HCT116 (cell line): Measurements from ENCODE around the gene TLR1.
"Not testable (repeated sequence)": the region's sequence is repeated elsewhere in the genome, so short reads cannot be mapped to it uniquely, and the experiment has no call there.

Experiments
- CTCF ChIP-seq, 3 experiments: fragments of 200-600 bp in 1 of 3; sonication (generic) in 1 of 3; IDR thresholded peaks in 2 of 3; conservative IDR thresholded peaks in 1 of 3; 2 replicates each; pipeline ENCODE4 v1.5.1; 2012 to 2017; ENCODE audit warnings: low read depth in 2 of 3, low read length in 2 of 3, antibody characterized with exemption in 1 of 3, borderline replicate concordance in 1 of 3, control low read depth in 1 of 3, mild to moderate bottlenecking in 1 of 3, mixed read lengths in 1 of 3, mixed run types in 1 of 3, moderate library complexity in 1 of 3; ENCODE audit not compliant: insufficient read depth in 1 of 3
- POLR2A ChIP-seq: IDR thresholded peaks from 2 replicates; pipeline ENCODE4 v1.7.0; 2011; ENCODE audit warnings: borderline replicate concordance; ENCODE audit not compliant: insufficient read depth, insufficient read length; ENCODE audit errors: extremely low read depth
- POLR2AphosphoS5 ChIP-seq: IDR thresholded peaks from 2 replicates; pipeline ENCODE4 v1.6.1; 2011; ENCODE audit warnings: mild to moderate bottlenecking, low read depth, low read length, moderate library complexity
- TF ChIP-seq, protein P1 (sequence below): IDR thresholded peaks from 2 replicates; pipeline ENCODE4 v1.6.1; 2012; ENCODE audit warnings: low read depth

- TF ChIP-seq, protein P1, sequence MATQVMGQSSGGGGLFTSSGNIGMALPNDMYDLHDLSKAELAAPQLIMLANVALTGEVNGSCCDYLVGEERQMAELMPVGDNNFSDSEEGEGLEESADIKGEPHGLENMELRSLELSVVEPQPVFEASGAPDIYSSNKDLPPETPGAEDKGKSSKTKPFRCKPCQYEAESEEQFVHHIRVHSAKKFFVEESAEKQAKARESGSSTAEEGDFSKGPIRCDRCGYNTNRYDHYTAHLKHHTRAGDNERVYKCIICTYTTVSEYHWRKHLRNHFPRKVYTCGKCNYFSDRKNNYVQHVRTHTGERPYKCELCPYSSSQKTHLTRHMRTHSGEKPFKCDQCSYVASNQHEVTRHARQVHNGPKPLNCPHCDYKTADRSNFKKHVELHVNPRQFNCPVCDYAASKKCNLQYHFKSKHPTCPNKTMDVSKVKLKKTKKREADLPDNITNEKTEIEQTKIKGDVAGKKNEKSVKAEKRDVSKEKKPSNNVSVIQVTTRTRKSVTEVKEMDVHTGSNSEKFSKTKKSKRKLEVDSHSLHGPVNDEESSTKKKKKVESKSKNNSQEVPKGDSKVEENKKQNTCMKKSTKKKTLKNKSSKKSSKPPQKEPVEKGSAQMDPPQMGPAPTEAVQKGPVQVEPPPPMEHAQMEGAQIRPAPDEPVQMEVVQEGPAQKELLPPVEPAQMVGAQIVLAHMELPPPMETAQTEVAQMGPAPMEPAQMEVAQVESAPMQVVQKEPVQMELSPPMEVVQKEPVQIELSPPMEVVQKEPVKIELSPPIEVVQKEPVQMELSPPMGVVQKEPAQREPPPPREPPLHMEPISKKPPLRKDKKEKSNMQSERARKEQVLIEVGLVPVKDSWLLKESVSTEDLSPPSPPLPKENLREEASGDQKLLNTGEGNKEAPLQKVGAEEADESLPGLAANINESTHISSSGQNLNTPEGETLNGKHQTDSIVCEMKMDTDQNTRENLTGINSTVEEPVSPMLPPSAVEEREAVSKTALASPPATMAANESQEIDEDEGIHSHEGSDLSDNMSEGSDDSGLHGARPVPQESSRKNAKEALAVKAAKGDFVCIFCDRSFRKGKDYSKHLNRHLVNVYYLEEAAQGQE = not testable (repeated sequence)
- TF ChIP-seq CTCF (IDR thresholded peaks at IDR 0.05 in 2 of 3, conservative IDR thresholded peaks at IDR 0.05 in 1 of 3; ENCODE audit: borderline replicate concordance in 1 of 3, insufficient read depth in 1 of 3, low read depth in 2 of 3, low read length in 2 of 3); POLR2AphosphoS5; POLR2A: not testable (repeated sequence)
These were observed 26.7 kb downstream of the TLR1 start for GRCh38 chr4:38777925-38778324.
